Small intestine (tissue), 7 donors: ENCODE results near the gene KIF25. TPM values are rescaled to one million over a fixed set of nuclear protein-coding genes. Genes with fewer than 3 reads are reported as not detected.

Source experiments
- DNase-seq, 2 donors: peaks; one replicate each; pipeline versions ENCODE4 v3.0.0 to v3.0.0-alpha.2; 2013
- FAIRE-seq: peaks from 2 replicates; lab custom pipeline; 2012; peaks lifted over from hg19 to GRCh38; lab: Jason Lieb, UNC
- H3K27ac ChIP-seq, 3 donors: one replicate each; pipeline ENCODE4 v1.5.1; 2013; ENCODE audit warnings: low read length in 2 of 3, mild to moderate bottlenecking in 2 of 3, control low read depth in 1 of 3, inconsistent platforms in 1 of 3, low read depth in 1 of 3, moderate library complexity in 1 of 3
- H3K27me3 ChIP-seq, 3 donors: one replicate each; pipeline ENCODE4 v1.6.1; 2013; ENCODE audit warnings: low read length in 3 of 3, inconsistent platforms in 1 of 3; ENCODE audit not compliant: control insufficient read depth in 3 of 3, insufficient read depth in 3 of 3
- H3K36me3 ChIP-seq, 3 donors: one replicate each; pipeline ENCODE4 v1.6.1; 2013; ENCODE audit warnings: low read length in 3 of 3, inconsistent platforms in 1 of 3, low read depth in 1 of 3, mild to moderate bottlenecking in 1 of 3, moderate library complexity in 1 of 3; ENCODE audit not compliant: control insufficient read depth in 3 of 3, insufficient read depth in 2 of 3
- H3K4me1 ChIP-seq, 3 donors: one replicate each; pipeline ENCODE4 v1.6.1; 2013; ENCODE audit warnings: low read length in 2 of 3, inconsistent platforms in 1 of 3, low read depth in 1 of 3, mild to moderate bottlenecking in 1 of 3, moderate library complexity in 1 of 3; ENCODE audit not compliant: control insufficient read depth in 3 of 3, insufficient read depth in 2 of 3
- H3K4me3 ChIP-seq, 3 donors: one replicate each; pipeline ENCODE4 v1.5.1; 2013; ENCODE audit warnings: low read length in 3 of 3, control low read depth in 1 of 3, inconsistent platforms in 1 of 3, low read depth in 1 of 3, mild to moderate bottlenecking in 1 of 3, moderate library complexity in 1 of 3
- H3K9me3 ChIP-seq, 2 donors: one replicate each; pipeline ENCODE4 v1.6.1; 2013; ENCODE audit warnings: low read depth in 1 of 2, low read length in 1 of 2; ENCODE audit not compliant: control insufficient read depth in 2 of 2, insufficient read depth in 1 of 2
- WGBS, 3 donors: extraction: QIAGEN DNeasy Blood & Tissue Kit; methylation state at CpG; one replicate each; pipeline ENCODE4 v1.1.7; 2013; 5-methylcytosine and 5-hydroxymethylcytosine counted together
- polyA plus RNA-seq, 4 donors: library from polyadenylated mRNA; stranded (reverse) in 3 of 4; unstranded in 1 of 4; fragments of 200-250 nt in 3 of 4; fragments of 120-200 nt in 1 of 4; gene quantifications; one replicate each; pipeline versions ENCODE4 v1.2.1 to v1.2.3, GENCODE V29; 2013
- donor health status: healthy with polysubstance abuse.
- donor health status: control.
- donor health status: control.
- donor health status: Bipolar disorder and iron deficiency.
- donor health status: healthy.

The KIF25 gene
- polyA plus RNA-seq, 4 donors, result 0.16 to 0.66 TPM; not detected in 2

GRCh38 chr6:168083514-168083885 lies 86.0 kb downstream of the KIF25 start:
- Histone ChIP-seq H3K27me3 (peaks cover 0 to 2% (median 0%) of the 10 kb centered on the region in 3 donors), H3K9me3 (no peaks in the 10 kb centered on the region), H3K36me3 (no peaks in the 10 kb centered on the region), H3K27ac (no peak overlapping the region), H3K4me3 (no peak overlapping the region), H3K4me1 (peaks cover 0 to 48% (median 8%) of the 10 kb centered on the region in 3 donors)
- DNase-seq (no peak), FAIRE-seq (no peak)
- 19 to 55% (median 46%) methylated on average over 5 of the region's 5 CpGs for WGBS, 3 donors

- no peak overlapping the region for H3K27ac ChIP-seq
- H3K4me3 ChIP-seq, result no peak overlapping the region
- peaks cover 0 to 48% (median 1%) of the 10 kb centered on the region in 3 donors for H3K4me1 ChIP-seq
- WGBS, 3 donors, result 87% methylated on average over 19 of the region's 19 CpGs
- FAIRE-seq, result no peak
- H3K9me3 ChIP-seq, result no peaks in the 10 kb centered on the region
- no peaks in the 10 kb centered on the region for H3K36me3 ChIP-seq
- DNase-seq, result no peak
- peaks cover 0 to 2% (median 0%) of the 10 kb centered on the region in 3 donors for H3K27me3 ChIP-seq
These were observed 87.1 kb downstream of the KIF25 start for GRCh38 chr6:168084465-168085160.

GRCh38 chr6:168086066-168086465 lies 88.6 kb downstream of the KIF25 start:
- H3K27ac ChIP-seq, result no peak overlapping the region
- no peak overlapping the region for H3K4me3 ChIP-seq
- DNase-seq, result no peak
- no peaks in the 10 kb centered on the region for H3K9me3 ChIP-seq
- 89 to 95% (median 94%) methylated on average over 10 of the region's 10 CpGs for WGBS, 3 donors
- FAIRE-seq, result no peak
- peaks cover 0 to 2% (median 0%) of the 10 kb centered on the region in 3 donors for H3K27me3 ChIP-seq
- no peaks in the 10 kb centered on the region for H3K36me3 ChIP-seq
- peaks cover 0 to 50% (median 0%) of the 10 kb centered on the region in 3 donors for H3K4me1 ChIP-seq

- Histone ChIP-seq H3K27me3 (peaks cover 0 to 2% (median 0%) of the 10 kb centered on the region in 3 donors), H3K4me1 (peaks cover 0 to 54% (median 0%) of the 10 kb centered on the region in 3 donors), H3K9me3 (no peaks in the 10 kb centered on the region), H3K27ac (no peak overlapping the region), H3K4me3 (no peak overlapping the region), H3K36me3 (no peaks in the 10 kb centered on the region)
- 89 to 92% (median 91%) methylated on average over 10 of the region's 10 CpGs for WGBS, 3 donors
- FAIRE-seq (no peak), DNase-seq (no peak)
These were observed 89.1 kb downstream of the KIF25 start for GRCh38 chr6:168086616-168087015.

GRCh38 chr6:168087436-168088160 lies 90.1 kb downstream of the KIF25 start:
- Histone ChIP-seq H3K36me3 (no peaks in the 10 kb centered on the region), H3K4me3 (no peak overlapping the region), H3K4me1 (peaks cover 0 to 53% (median 0%) of the 10 kb centered on the region in 3 donors), H3K9me3 (peaks cover 0 to 9% of the 10 kb centered on the region in 2 donors), H3K27ac (peak overlapping the region in 1 of 3 donors; percentile 97), H3K27me3 (peaks cover 0 to 2% (median 0%) of the 10 kb centered on the region in 3 donors)
- DNase-seq, result peak in 1 of 2 donors; percentile 31
- no peak for FAIRE-seq
- 55 to 72% (median 67%) methylated on average over 22 to 25 of the region's 25 CpGs for WGBS, 3 donors

- Histone ChIP-seq H3K4me1 (peaks cover 0 to 48% (median 0%) of the 10 kb centered on the region in 3 donors), H3K36me3 (no peaks in the 10 kb centered on the region), H3K27ac (peak overlapping the region in 1 of 3 donors; percentile 97), H3K9me3 (peaks cover 0 to 16% of the 10 kb centered on the region in 2 donors), H3K27me3 (peaks cover 0 to 2% (median 0%) of the 10 kb centered on the region in 3 donors), H3K4me3 (no peak overlapping the region)
- peak; percentile 87 to 95 for DNase-seq
- no peak for FAIRE-seq
- 31 to 51% (median 51%) methylated on average over 19 to 20 of the region's 20 CpGs for WGBS, 3 donors
These were observed 90.9 kb downstream of the KIF25 start for GRCh38 chr6:168088161-168089053.

GRCh38 chr6:168089186-168090063 lies 92.0 kb downstream of the KIF25 start:
- 84 to 87% (median 84%) methylated on average over 34 of the region's 34 CpGs for WGBS, 3 donors
- no peaks in the 10 kb centered on the region for H3K27me3 ChIP-seq

More at GRCh38 chr6:168089186-168090063, 92.0 kb downstream of the KIF25 start:
- DNase-seq (no peak), FAIRE-seq (no peak)
- Histone ChIP-seq H3K4me1 (peaks cover 0 to 45% (median 0%) of the 10 kb centered on the region in 3 donors), H3K9me3 (peaks cover 0 to 16% of the 10 kb centered on the region in 2 donors), H3K4me3 (no peak overlapping the region), H3K27ac (peak overlapping the region in 1 of 3 donors; percentile 97), H3K36me3 (no peaks in the 10 kb centered on the region)
